K562 (cell line): Measurements from ENCODE around the gene TMEM214. TPM values are rescaled to one million over a fixed set of nuclear protein-coding genes. Genes with fewer than 3 reads are reported as not detected.

Experiments used
- ETV5 ChIP-seq: sonication (generic); formaldehyde crosslinking; IDR thresholded peaks from 2 replicates; pipeline ENCODE4 v1.4.0; 2020; ENCODE audit warnings: low read depth, mild to moderate bottlenecking, missing genetic modification reagents
- FOXP1 ChIP-seq: sonication (generic); formaldehyde crosslinking; IDR thresholded peaks from 2 replicates; pipeline ENCODE4 v1.8.0; 2022; ENCODE audit warnings: mild to moderate bottlenecking, missing genetic modification reagents
- GABPB1 ChIP-seq: sonication (generic); formaldehyde crosslinking; IDR thresholded peaks from 2 replicates; pipeline ENCODE4 v1.8.0; 2022; ENCODE audit warnings: mild to moderate bottlenecking, missing genetic modification reagents
- GATAD2B ChIP-seq: fragments of 450-650 bp; IDR thresholded peaks from 2 replicates; pipeline ENCODE4 v1.6.1; 2017; ENCODE audit warnings: mild to moderate bottlenecking, borderline replicate concordance
- HDAC1 ChIP-seq, 2 experiments: fragments of 450-650 bp; IDR thresholded peaks; 2 replicates each; pipeline ENCODE4 v1.6.1; 2016 to 2017; ENCODE audit warnings: inconsistent platforms in 1 of 2, mild to moderate bottlenecking in 1 of 2, moderate library complexity in 1 of 2
- HMGN3 ChIP-seq: IDR thresholded peaks from 2 replicates; pipeline ENCODE4 v1.6.1; 2011; ENCODE audit warnings: borderline replicate concordance, low read depth, mild to moderate bottlenecking, mixed read lengths, low read length; ENCODE audit not compliant: insufficient read length; ENCODE audit errors: extremely low read depth
- KLF13 ChIP-seq: fragments of 450-650 bp; IDR thresholded peaks from 2 replicates; pipeline ENCODE4 v1.6.1; 2016; ENCODE audit warnings: missing genetic modification characterization, low read depth, mild to moderate bottlenecking, missing compliant biosample characterization, moderate library complexity, borderline replicate concordance
- L3MBTL2 ChIP-seq: fragments of 450-650 bp; IDR thresholded peaks from 2 replicates; pipeline ENCODE4 v1.6.1; 2016; ENCODE audit warnings: mild to moderate bottlenecking, moderate library complexity
- MAZ ChIP-seq, 2 experiments: fragments of 450-650 bp in 1 of 2; sonication (generic) in 1 of 2; formaldehyde crosslinking; IDR thresholded peaks in 1 of 2; conservative IDR thresholded peaks in 1 of 2; 2 replicates each; pipeline versions ENCODE4 v1.4.0 to v1.5.0; 2020; ENCODE audit warnings: mild to moderate bottlenecking in 1 of 2, missing genetic modification reagents in 1 of 2
- MXI1 ChIP-seq: IDR thresholded peaks from 2 replicates; pipeline ENCODE4 v1.6.1; 2011; ENCODE audit warnings: low read depth, mild to moderate bottlenecking, improper control_type of control experiment, low read length
- PHF21A ChIP-seq: fragments of 450-650 bp; IDR thresholded peaks from 2 replicates; pipeline ENCODE4 v1.6.1; 2017; ENCODE audit warnings: low read depth, borderline replicate concordance
- PHF8 ChIP-seq: fragments of 200-600 bp; sonication (generic); IDR thresholded peaks from 2 replicates; pipeline ENCODE4 v1.6.1; 2012; ENCODE audit warnings: mixed run types, mild to moderate bottlenecking, inconsistent platforms, low read length, moderate library complexity, borderline replicate concordance
- POLR2B ChIP-seq: fragments of 450-650 bp; IDR thresholded peaks from 2 replicates; pipeline ENCODE4 v1.6.1; 2018; ENCODE audit warnings: low read depth; ENCODE audit not compliant: partially characterized antibody
- POLR2H ChIP-seq: IDR thresholded peaks from 2 replicates; pipeline ENCODE4 v1.6.1; 2016; ENCODE audit warnings: missing genetic modification characterization, low read depth, mild to moderate bottlenecking, control low read depth, missing compliant biosample characterization, moderate library complexity
- PURB ChIP-seq: sonication (generic); formaldehyde crosslinking; IDR thresholded peaks from 2 replicates; pipeline ENCODE4 v1.9.0; 2021; ENCODE audit warnings: low read depth, mild to moderate bottlenecking, missing genetic modification reagents
- RB1 ChIP-seq: fragments of 450-650 bp; IDR thresholded peaks from 2 replicates; pipeline ENCODE4 v1.6.1; 2017; ENCODE audit warnings: low read depth, mild to moderate bottlenecking
- RFX7 ChIP-seq: fragments of 250-450 bp; sonication (Bioruptor Pico); IDR thresholded peaks from 2 replicates; pipeline ENCODE4 v1.5.1; 2021; ENCODE audit warnings: mild to moderate bottlenecking
- SIRT6 ChIP-seq: IDR thresholded peaks from one replicate; pipeline ENCODE4 v1.6.1; 2012; ENCODE audit warnings: low read depth, mild to moderate bottlenecking, control low read depth, inconsistent platforms, low read length, moderate library complexity
- SIX5 ChIP-seq, 2 experiments: IDR thresholded peaks; 2 replicates each; pipeline ENCODE4 v1.6.1; 2011; ENCODE audit warnings: low read length in 2 of 2, borderline replicate concordance in 1 of 2, low read depth in 1 of 2, mild to moderate bottlenecking in 1 of 2, moderate library complexity in 1 of 2; ENCODE audit not compliant: insufficient read depth in 1 of 2
- SMARCA4 ChIP-seq: fragments of 450-650 bp; IDR thresholded peaks from 2 replicates; pipeline ENCODE4 v1.6.1; 2016
- TCF7 ChIP-seq: sonication (generic); IDR thresholded peaks from 2 replicates; pipeline ENCODE4 v1.6.1; 2016; ENCODE audit warnings: antibody characterized with exemption, borderline replicate concordance
- YY1 ChIP-seq, 3 experiments: IDR thresholded peaks; 2 replicates each; pipeline ENCODE4 v1.6.1; 2011; ENCODE audit warnings: low read length in 2 of 3, mild to moderate bottlenecking in 2 of 3, moderate library complexity in 2 of 3, borderline replicate concordance in 1 of 3, control low read depth in 1 of 3, low read depth in 1 of 3; ENCODE audit not compliant: insufficient read depth in 3 of 3, insufficient replicate concordance in 2 of 3, control insufficient read depth in 1 of 3, insufficient read length in 1 of 3; ENCODE audit errors: extremely low read depth in 1 of 3
- ZNF121 ChIP-seq: sonication (generic); formaldehyde crosslinking; conservative IDR thresholded peaks from 2 replicates; pipeline ENCODE4 v1.8.0; 2022; ENCODE audit warnings: missing genetic modification reagents
- polyA plus RNA-seq, 8 experiments: library from polyadenylated mRNA; depleted of rRNA in 4 of 8; stranded (reverse) in 5 of 8; unstranded in 3 of 8; fragments of >200 nt; fragmentation: Nextera tagmentation in 2 of 8; fragmentation: Illumina TruSeq in 1 of 8; extraction: Ambion mirVana in 2 of 8; extraction: Trizol in 1 of 8; gene quantifications; 2 replicates each; pipeline versions ENCODE4 v1.2.1 to v1.2.3, GENCODE V29; 2011 to 2014; ENCODE audit warnings: inconsistent platforms in 1 of 8, missing spikeins in 1 of 8
- total RNA-seq, 7 experiments: library from RNA; depleted of rRNA in 6 of 7; stranded (reverse); fragments of >200 nt in 6 of 7; fragmentation: Illumina TruSeq in 2 of 7; extraction: Trizol in 2 of 7; gene quantifications; 2 replicates each; pipeline versions ENCODE4 v1.2.1 to v1.2.3, GENCODE V29; 2011 to 2021; ENCODE audit warnings: low replicate concordance in 1 of 7
- TF ChIP-seq, protein P1 (sequence below): sonication (generic); formaldehyde crosslinking; IDR thresholded peaks from 2 replicates; pipeline ENCODE4 v1.8.0; 2023; ENCODE audit warnings: mild to moderate bottlenecking, missing genetic modification reagents

The TMEM214 gene
- total and polyA plus RNA-seq, 9 of the 15 experiments (the other 6 are each of a cell fraction or from before 2014, with no cell fraction given), result 11.4 to 81.4 (median 44.1) TPM

- peak; percentile 89; the same call in 1 of the 2 replicates for TF ChIP-seq GATAD2B
- peak; percentile 78 for TF ChIP-seq HMGN3
- 0 out of 2 replicates have a peak, but pooled peaks have one; percentile 52 for TF ChIP-seq MXI1
- peak in 1 of 2 experiments; percentile 24; a peak in 1 of 4 replicates for TF ChIP-seq SIX5 (IDR thresholded peaks at IDR 0.05; ENCODE audit: borderline replicate concordance in 1 of 2, insufficient read depth in 1 of 2, low read depth in 1 of 2, low read length in 2 of 2)
- TF ChIP-seq MAZ (CRISPR knock-in tag; conservative IDR thresholded peaks at IDR 0.05 in 1 of 2, IDR thresholded peaks at IDR 0.05 in 1 of 2), result peak; percentile 67 to 69; a peak in 3 of 4 replicates
- no peak for TF ChIP-seq ZNF121
- TF ChIP-seq POLR2B, result peak; percentile 88
- TF ChIP-seq HDAC1 (IDR thresholded peaks at IDR 0.05), result peak in 1 of 2 experiments; percentile 77; a peak in 2 of 4 replicates
- TF ChIP-seq PURB, result no peak
- TF ChIP-seq RFX7 (CRISPR knock-in tag), result no peak
- TF ChIP-seq KLF13, result 0 out of 2 replicates have a peak, but pooled peaks have one; percentile 8
- TF ChIP-seq L3MBTL2, result peak; percentile 55
- TF ChIP-seq FOXP1 (CRISPR knock-in tag), result 0 out of 2 replicates have a peak, but pooled peaks have one; percentile 43
- TF ChIP-seq SIRT6, result no peak
- peak in 2 of 3 experiments; percentile 46 to 77 for TF ChIP-seq YY1 (IDR thresholded peaks at IDR 0.05; ENCODE audit: borderline replicate concordance in 1 of 3, control insufficient read depth in 1 of 3, extremely low read depth in 1 of 3, insufficient read depth in 3 of 3, insufficient read length in 1 of 3, insufficient replicate concordance in 2 of 3, low read depth in 1 of 3, low read length in 2 of 3)
- TF ChIP-seq PHF21A, result no peak
- TF ChIP-seq GABPB1 (CRISPR knock-in tag), result peak; percentile 90
- TF ChIP-seq PHF8, result peak; percentile 97; the same call in 1 of the 2 replicates
- peak; percentile 75 for TF ChIP-seq POLR2H (tag)
- TF ChIP-seq RB1, result peak; percentile 80; the same call in 1 of the 2 replicates
- TF ChIP-seq, protein P1, sequence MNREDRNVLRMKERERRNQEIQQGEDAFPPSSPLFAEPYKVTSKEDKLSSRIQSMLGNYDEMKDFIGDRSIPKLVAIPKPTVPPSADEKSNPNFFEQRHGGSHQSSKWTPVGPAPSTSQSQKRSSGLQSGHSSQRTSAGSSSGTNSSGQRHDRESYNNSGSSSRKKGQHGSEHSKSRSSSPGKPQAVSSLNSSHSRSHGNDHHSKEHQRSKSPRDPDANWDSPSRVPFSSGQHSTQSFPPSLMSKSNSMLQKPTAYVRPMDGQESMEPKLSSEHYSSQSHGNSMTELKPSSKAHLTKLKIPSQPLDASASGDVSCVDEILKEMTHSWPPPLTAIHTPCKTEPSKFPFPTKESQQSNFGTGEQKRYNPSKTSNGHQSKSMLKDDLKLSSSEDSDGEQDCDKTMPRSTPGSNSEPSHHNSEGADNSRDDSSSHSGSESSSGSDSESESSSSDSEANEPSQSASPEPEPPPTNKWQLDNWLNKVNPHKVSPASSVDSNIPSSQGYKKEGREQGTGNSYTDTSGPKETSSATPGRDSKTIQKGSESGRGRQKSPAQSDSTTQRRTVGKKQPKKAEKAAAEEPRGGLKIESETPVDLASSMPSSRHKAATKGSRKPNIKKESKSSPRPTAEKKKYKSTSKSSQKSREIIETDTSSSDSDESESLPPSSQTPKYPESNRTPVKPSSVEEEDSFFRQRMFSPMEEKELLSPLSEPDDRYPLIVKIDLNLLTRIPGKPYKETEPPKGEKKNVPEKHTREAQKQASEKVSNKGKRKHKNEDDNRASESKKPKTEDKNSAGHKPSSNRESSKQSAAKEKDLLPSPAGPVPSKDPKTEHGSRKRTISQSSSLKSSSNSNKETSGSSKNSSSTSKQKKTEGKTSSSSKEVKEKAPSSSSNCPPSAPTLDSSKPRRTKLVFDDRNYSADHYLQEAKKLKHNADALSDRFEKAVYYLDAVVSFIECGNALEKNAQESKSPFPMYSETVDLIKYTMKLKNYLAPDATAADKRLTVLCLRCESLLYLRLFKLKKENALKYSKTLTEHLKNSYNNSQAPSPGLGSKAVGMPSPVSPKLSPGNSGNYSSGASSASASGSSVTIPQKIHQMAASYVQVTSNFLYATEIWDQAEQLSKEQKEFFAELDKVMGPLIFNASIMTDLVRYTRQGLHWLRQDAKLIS (CRISPR knock-in tag), result no peak
- TF ChIP-seq TCF7, result no peak
- TF ChIP-seq ETV5 (CRISPR knock-in tag), result peak; percentile 67; the same call in 1 of the 2 replicates
- TF ChIP-seq SMARCA4, result 0 out of 2 replicates have a peak, but pooled peaks have one; percentile 20
These were observed 38.7 kb downstream of the TMEM214 start, which contains the start of gene OST4 (continued) for GRCh38 chr2:27071277-27071989.
